HG03025 (cell line): ENCODE results near the gene ABCG1.
"Not testable (repeated sequence)": the region's sequence is repeated elsewhere in the genome, so short reads cannot be mapped to it uniquely, and the experiment has no call there.

Source experiments
- ATAC-seq: cut with Tn5 transposase; IDR thresholded peaks from one replicate; pipeline ENCODE4 v1.9.1; 2021; ENCODE audit warnings: mild to moderate bottlenecking, moderate library complexity; ENCODE audit not compliant: unreplicated experiment, low FRiP score

ABCG1 gene

GRCh38 chr21:42218836-42219605 lies at the start of gene ABCG1:
Gene ABCG1 (plus strand): TSS chr21:42219140. CDS start chr21:42219263, 123 bp downstream.
- ATAC-seq, result no peak

GRCh38 chr21:42169758-42170157 lies 49.2 kb upstream of the ABCG1 start:
- no peak for ATAC-seq

GRCh38 chr21:42171091-42172053 lies 47.6 kb upstream of the ABCG1 start:
- no peak for ATAC-seq

DNA sequence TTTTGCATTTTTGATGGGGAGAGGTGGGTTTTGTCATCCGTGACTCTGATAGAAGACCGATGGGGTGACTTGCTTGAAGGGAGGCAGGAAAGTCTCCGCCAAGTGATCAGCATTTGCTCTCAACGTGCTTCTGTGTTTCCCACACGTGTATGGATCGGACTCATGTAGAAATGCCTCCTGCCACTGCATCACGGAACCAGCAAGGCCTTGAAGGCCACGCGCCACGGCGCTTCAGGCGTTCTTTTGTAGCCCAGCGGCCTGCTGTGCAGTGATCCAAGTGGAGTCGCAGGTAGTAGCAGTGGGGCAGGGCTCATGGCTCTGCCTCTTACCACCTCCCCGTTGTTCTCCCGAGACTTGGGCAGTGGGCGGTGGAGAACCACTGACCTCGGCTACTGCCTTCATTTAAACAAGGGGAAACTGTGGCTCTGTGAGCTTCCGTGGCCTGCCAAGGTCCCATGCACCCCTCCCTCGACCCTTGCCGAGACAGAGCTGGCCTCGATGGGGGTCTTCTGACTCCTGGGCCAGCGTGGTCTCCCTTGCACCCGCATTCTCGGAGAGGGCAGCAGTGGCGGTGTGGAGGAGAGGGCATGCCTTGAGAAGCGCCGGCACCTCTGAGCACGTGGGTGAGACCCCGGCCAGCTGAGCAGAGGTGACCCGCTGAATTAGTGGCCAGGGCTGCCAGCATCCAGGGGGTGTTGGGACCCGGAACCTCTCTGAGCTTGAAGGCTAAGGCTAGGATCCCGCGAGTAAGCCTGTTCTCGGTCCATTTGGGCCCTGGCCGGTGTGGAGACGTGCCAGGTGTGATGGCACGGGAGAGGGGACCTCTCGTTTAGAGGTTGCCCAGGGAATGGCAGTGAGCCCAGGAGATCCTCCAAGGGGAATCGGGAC lies 46.1 kb upstream of the ABCG1 start:
- no peak for ATAC-seq

GRCh38 chr21:42174173-42174572 lies 44.8 kb upstream of the ABCG1 start:
- no peak for ATAC-seq

DNA sequence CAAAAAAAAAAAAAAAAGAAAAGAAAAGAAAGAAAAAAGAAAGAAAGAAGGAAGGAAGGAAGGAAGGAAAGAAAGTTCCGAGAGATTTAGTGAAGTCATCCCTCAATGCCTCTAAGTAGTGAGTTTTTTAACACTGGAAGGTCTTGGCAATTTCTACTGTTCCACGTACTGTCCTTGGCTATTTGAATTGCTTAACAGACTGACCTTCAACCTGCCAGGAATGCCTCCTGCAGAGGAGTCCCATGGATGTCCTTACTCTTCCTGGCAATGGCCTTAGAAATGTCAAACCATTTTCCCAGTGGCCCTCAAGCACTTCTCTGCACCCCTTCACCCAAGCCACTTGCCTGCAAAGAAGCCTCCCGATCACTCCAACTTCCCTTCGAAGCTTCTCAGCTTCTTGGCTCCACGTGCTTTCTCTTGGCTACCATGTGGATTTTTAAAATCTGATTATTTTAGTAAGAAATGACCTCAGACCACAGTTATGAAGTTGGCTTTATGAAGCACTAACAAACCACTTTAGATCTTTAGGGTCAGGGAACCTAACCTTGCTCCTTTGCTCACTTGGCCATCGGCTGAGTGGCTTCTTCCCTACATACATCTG lies 43.7 kb upstream of the ABCG1 start:
- ATAC-seq, result no peak

GRCh38 chr21:42176859-42177258 lies 42.1 kb upstream of the ABCG1 start:
- no peak for ATAC-seq

- ATAC-seq, result no peak
Measured at GRCh38 chr21:42179316-42179715, 39.6 kb upstream of the ABCG1 start.

GRCh38 chr21:42180001-42180400 lies 38.9 kb upstream of the ABCG1 start:
- ATAC-seq, result not testable (repeated sequence)

DNA sequence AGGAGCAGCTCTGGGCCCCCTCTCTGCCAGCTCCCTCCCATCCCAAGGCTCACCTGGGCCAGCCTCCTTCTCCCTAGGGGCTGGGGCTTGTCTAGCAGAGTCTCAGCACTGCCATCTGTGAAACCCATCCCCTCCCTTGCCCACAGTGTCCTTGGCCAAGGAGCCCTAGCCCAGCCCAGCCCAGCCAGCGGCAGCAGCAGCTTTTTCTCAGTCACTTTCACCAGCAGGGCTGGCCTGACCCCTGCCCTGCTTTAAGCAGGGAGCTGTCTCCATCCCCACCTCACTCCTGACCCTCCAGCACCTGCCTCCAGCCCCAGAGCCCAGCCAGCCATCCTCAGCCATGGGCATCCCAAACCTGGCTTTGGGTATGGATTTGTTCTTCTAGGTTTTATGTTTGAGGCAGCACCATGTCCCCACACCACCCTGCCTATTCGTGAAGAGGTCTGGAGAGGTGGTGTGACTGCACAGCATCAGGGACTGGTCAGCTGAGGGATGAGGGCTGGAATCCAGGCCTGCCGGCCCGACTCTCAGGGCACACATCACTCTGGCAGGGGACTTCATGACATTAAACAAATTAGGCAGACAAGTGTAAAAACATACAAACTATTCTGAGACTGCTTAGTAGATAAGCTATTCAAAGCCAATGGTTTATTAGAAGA lies 36.1 kb upstream of the ABCG1 start:
- no peak for ATAC-seq

- no peak for ATAC-seq
Measured at GRCh38 chr21:42183374-42184266, 35.3 kb upstream of the ABCG1 start.

GRCh38 chr21:42186591-42186990 lies 32.3 kb upstream of the ABCG1 start:
- no peak for ATAC-seq

GRCh38 chr21:42187976-42188653 lies 30.8 kb upstream of the ABCG1 start:
- ATAC-seq, result peak; percentile 94

GRCh38 chr21:42188663-42189062 lies 30.3 kb upstream of the ABCG1 start:
- ATAC-seq, result no peak

- ATAC-seq, result no peak
Measured at GRCh38 chr21:42189431-42189830, 29.5 kb upstream of the ABCG1 start.

- no peak for ATAC-seq
Measured at GRCh38 chr21:42189860-42190485, 29.0 kb upstream of the ABCG1 start.

GRCh38 chr21:42190486-42190863 lies 28.5 kb upstream of the ABCG1 start:
- no peak for ATAC-seq

- ATAC-seq, result no peak
Measured at GRCh38 chr21:42191064-42191463, 27.9 kb upstream of the ABCG1 start.
